Activated B cell treated with CpG ODN at 0.5 μM for 24 hours (primary cell): ENCODE data around the gene ADORA3. TPM values are rescaled to one million over a fixed set of nuclear protein-coding genes. Genes with fewer than 3 reads are reported as not detected.
"Not testable (repeated sequence)": the region's sequence is repeated elsewhere in the genome, so short reads cannot be mapped to it uniquely, and the experiment has no call there.

Source experiments
- ATAC-seq: fragments of 200-7000 bp; cut with Tn5 transposase; one replicate; pipeline ENCODE4 v1.10.0; 2021; ENCODE audit warnings: low read depth, mild to moderate bottlenecking, moderate library complexity
- CTCF ChIA-PET: fragments of 350-600 bp; sonication (Branson Sonifier 250); formaldehyde crosslinking; loops from one replicate; lab custom pipeline; 2021; ENCODE audit warnings: antibody characterized with exemption; lab: Charles Lee
- POLR2A ChIA-PET: fragments of 350-600 bp; sonication (Branson Sonifier 250); formaldehyde crosslinking; loops from one replicate; lab custom pipeline; 2021; ENCODE audit warnings: antibody characterized with exemption; lab: Charles Lee
- DNase-seq: peaks from one replicate; pipeline ENCODE4 v3.0.0; 2022
- H3K27ac Mint-ChIP-seq: one replicate; pipeline ENCODE4 v1.8.0; 2020; ENCODE audit warnings: mixed read lengths
- H3K27me3 Mint-ChIP-seq: one replicate; pipeline ENCODE4 v1.8.0; 2021; ENCODE audit warnings: mixed read lengths
- H3K36me3 Mint-ChIP-seq: one replicate; pipeline ENCODE4 v1.8.0; 2021; ENCODE audit warnings: low read depth, mixed read lengths
- H3K4me1 Mint-ChIP-seq: one replicate; pipeline ENCODE4 v1.8.0; 2021; ENCODE audit warnings: mixed read lengths
- H3K4me3 Mint-ChIP-seq: one replicate; pipeline ENCODE4 v1.8.0; 2020; ENCODE audit warnings: mild to moderate bottlenecking, mixed read lengths
- H3K9me3 Mint-ChIP-seq: one replicate; pipeline ENCODE4 v1.8.0; 2020; ENCODE audit warnings: mixed read lengths
- CTCF ChIP-seq: fragments of 200-600 bp; IDR thresholded peaks from one replicate; pipeline ENCODE4 v1.8.0; 2022; ENCODE audit warnings: antibody characterized with exemption, mild to moderate bottlenecking
- intact Hi-C: fragments of 100-400 bp; cut with micrococcal nuclease; formaldehyde crosslinking; loops from one replicate; pipeline ENCODE4 v1.15.1; 2024
- total RNA-seq: library from RNA; stranded (reverse); gene quantifications from 2 replicates; pipeline ENCODE4 v1.2.3, GENCODE V29; 2022

ADORA3 gene
- not detected in 2 replicates for total RNA-seq

GRCh38 chr1:111503585-111504060 is at the start of gene ADORA3, which contains the start of gene TMIGD3:
ADORA3 (minus strand) TSS chr1:111503633; CDS start chr1:111503354, 279 bp downstream.
TMIGD3 (minus strand) TSS chr1:111503633; CDS start chr1:111503354, 279 bp downstream.
- CTCF ChIA-PET, result interaction anchor here (0.7 to 1.8 kb wide), 5 partner anchors 13 to 244 kb away, joined by 3 to 11 read pairs (median 4); no protein-coding TSS in a partner anchor
- POLR2A ChIA-PET, result interaction anchor here (1.0 to 9.6 kb wide), 5 partner anchors 13 to 372 kb away, joined by 3 to 234 read pairs (median 5); partner anchors contain the start of genes ATP5PB, C1orf162, DDX20 and WDR77
- Mint-ChIP-seq H3K27ac (peak within 1 kb of the TSS; percentile 91), H3K27me3 (no peaks in the 10 kb centered on the region), H3K9me3 (no peaks in the 10 kb centered on the region), H3K4me1 (peaks cover 58% of the 10 kb centered on the region), H3K36me3 (no peaks in the 10 kb centered on the region), H3K4me3 (peak within 1 kb of the TSS; percentile 19)
- ATAC-seq (peak; percentile 3), DNase-seq (no peak)
- intact Hi-C loops, result no loop called here
- TF ChIP-seq CTCF, result no peak

GRCh38 chr1:111553196-111553595 is 49.8 kb upstream of the ADORA3 start:
- intact Hi-C loops, result loop anchor here (5.0 kb wide), 1 partner anchor 36 kb away; no protein-coding TSS in a partner anchor
- DNase-seq (no peak), ATAC-seq (no peak)
- ChIA-PET CTCF (interaction anchor here (1.4 to 1.5 kb wide), 2 partner anchors 46 to 215 kb away, joined by 3 to 4 read pairs; no protein-coding TSS in a partner anchor), POLR2A (interaction anchor here (0.6 to 0.7 kb wide), 2 partner anchors 150 to 202 kb away, joined by 4 to 7 read pairs; no protein-coding TSS in a partner anchor)
- Mint-ChIP-seq H3K27ac (no peak overlapping the region), H3K9me3 (no peaks in the 10 kb centered on the region), H3K27me3 (no peaks in the 10 kb centered on the region), H3K4me1 (no peaks in the 10 kb centered on the region), H3K36me3 (no peaks in the 10 kb centered on the region), H3K4me3 (no peak overlapping the region)
- no peak for TF ChIP-seq CTCF

- Mint-ChIP-seq H3K27me3 (no peaks in the 10 kb centered on the region), H3K4me1 (no peaks in the 10 kb centered on the region), H3K9me3 (no peaks in the 10 kb centered on the region), H3K27ac (no peak overlapping the region), H3K4me3 (no peak overlapping the region), H3K36me3 (no peaks in the 10 kb centered on the region)
- CTCF ChIA-PET, result interaction anchor here (1.4 kb wide), 1 partner anchor 45 kb away, joined by 4 read pairs; no protein-coding TSS in a partner anchor
- POLR2A ChIA-PET, result no interaction called here
- TF ChIP-seq CTCF, result no peak
- ATAC-seq, result no peak
- intact Hi-C loops, result loop anchor here (5.0 kb wide), 1 partner anchor 35 kb away; no protein-coding TSS in a partner anchor
- DNase-seq, result no peak
Measured at GRCh38 chr1:111552587-111552986, 49.2 kb upstream of the ADORA3 start.

- H3K27me3 Mint-ChIP-seq, result no peaks in the 10 kb centered on the region
- TF ChIP-seq CTCF, result no peak
- ChIA-PET CTCF (no interaction called here), POLR2A (no interaction called here)
- no peaks in the 10 kb centered on the region for H3K36me3 Mint-ChIP-seq
- no peak for ATAC-seq
- intact Hi-C loops, result loop anchor here (5.0 kb wide), 1 partner anchor 35 kb away; no protein-coding TSS in a partner anchor
- H3K4me1 Mint-ChIP-seq, result no peaks in the 10 kb centered on the region
- DNase-seq, result no peak
- H3K9me3 Mint-ChIP-seq, result no peaks in the 10 kb centered on the region
- H3K4me3 Mint-ChIP-seq, result no peak overlapping the region
- H3K27ac Mint-ChIP-seq, result no peak overlapping the region
Measured at GRCh38 chr1:111551623-111552411, 48.4 kb upstream of the ADORA3 start.

- POLR2A ChIA-PET, H3K9me3 Mint-ChIP-seq, H3K36me3 Mint-ChIP-seq, H3K4me1 Mint-ChIP-seq, H3K4me3 Mint-ChIP-seq, CTCF ChIA-PET, H3K27me3 Mint-ChIP-seq, DNase-seq, ATAC-seq, H3K27ac Mint-ChIP-seq, intact Hi-C loops: not testable (repeated sequence)
Measured at GRCh38 chr1:111547786-111548185, 44.4 kb upstream of the ADORA3 start.
